Heart left ventricle (tissue), 13 donors: Measurements from ENCODE around the gene USH1C.

ENCODE experiments used
- POLR2A ChIP-seq, 2 donors: fragments of 450-650 bp; IDR thresholded peaks; one replicate each; pipeline ENCODE4 v1.6.1; 2017; ENCODE audit warnings: antibody characterized with exemption in 2 of 2, mild to moderate bottlenecking in 2 of 2, moderate library complexity in 2 of 2
- TF ChIP-seq, protein P1 (sequence below), 12 donors: fragments of 200-600 bp; sonication (generic) in 4 of 12; IDR thresholded peaks; one replicate each; pipeline versions ENCODE4 v1.5.0 to v1.8.0; 2018 to 2022; ENCODE audit warnings: antibody characterized with exemption in 12 of 12, mild to moderate bottlenecking in 5 of 12
- donor health status: ischemic (EF 13 %, LVEDD 7.1; RV severe dilation, severe dysfunction).
- donor health status: DM: no; HTN: yes; CAD: no.
- donor health status: DM: no; HTN: no; CAD: no.
- donor health status: ischemic (EF 25% LVEDD 6.9; RV normal size, moderate dysfunction).
- donor health status: ischemic (EF 25% LVEDD 5.7; RV mildly dilated, moderate dysfunction).
- donor health status: ischemic (EF 35%, LVEDD 5.7; RV mildly dilated, moderate dysfunction).
- donor health status: nonischemic (EF 11% LVEDD 7.7; RV severe dilation, severe dysfunction).
- donor health status: DM: yes; HTN: yes; CAD: no.
- donor health status: PGD.
- donor health status: ischemic (EF 29% LVEDD 5.4; RV normal size, mild dysfunction).
- donor health status: nonischemic (EF 23%, LVEDD 6.1; RV moderate dilation, normal function).

- TF ChIP-seq, protein P1, sequence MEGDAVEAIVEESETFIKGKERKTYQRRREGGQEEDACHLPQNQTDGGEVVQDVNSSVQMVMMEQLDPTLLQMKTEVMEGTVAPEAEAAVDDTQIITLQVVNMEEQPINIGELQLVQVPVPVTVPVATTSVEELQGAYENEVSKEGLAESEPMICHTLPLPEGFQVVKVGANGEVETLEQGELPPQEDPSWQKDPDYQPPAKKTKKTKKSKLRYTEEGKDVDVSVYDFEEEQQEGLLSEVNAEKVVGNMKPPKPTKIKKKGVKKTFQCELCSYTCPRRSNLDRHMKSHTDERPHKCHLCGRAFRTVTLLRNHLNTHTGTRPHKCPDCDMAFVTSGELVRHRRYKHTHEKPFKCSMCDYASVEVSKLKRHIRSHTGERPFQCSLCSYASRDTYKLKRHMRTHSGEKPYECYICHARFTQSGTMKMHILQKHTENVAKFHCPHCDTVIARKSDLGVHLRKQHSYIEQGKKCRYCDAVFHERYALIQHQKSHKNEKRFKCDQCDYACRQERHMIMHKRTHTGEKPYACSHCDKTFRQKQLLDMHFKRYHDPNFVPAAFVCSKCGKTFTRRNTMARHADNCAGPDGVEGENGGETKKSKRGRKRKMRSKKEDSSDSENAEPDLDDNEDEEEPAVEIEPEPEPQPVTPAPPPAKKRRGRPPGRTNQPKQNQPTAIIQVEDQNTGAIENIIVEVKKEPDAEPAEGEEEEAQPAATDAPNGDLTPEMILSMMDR (IDR thresholded peaks at IDR 0.05), result no peak
- no peak for TF ChIP-seq POLR2A (IDR thresholded peaks at IDR 0.05)
Observed at GRCh38 chr11:17524221-17524620, 20.0 kb downstream of the USH1C start.
